GM11168 (cell line): ENCODE data around the gene EZH1.
"Not testable (repeated sequence)": the region's sequence is repeated elsewhere in the genome, so short reads cannot be mapped to it uniquely, and the experiment has no call there.

ENCODE experiments used
- in situ Hi-C: fragments of 300-500 bp; cut with MboI; formaldehyde crosslinking; loops from one replicate; pipeline ENCODE4 v1.12.0; 2022; ENCODE audit warnings: low sequenced_read_pairs; ENCODE audit not compliant: unreplicated experiment

EZH1 gene

DNA sequence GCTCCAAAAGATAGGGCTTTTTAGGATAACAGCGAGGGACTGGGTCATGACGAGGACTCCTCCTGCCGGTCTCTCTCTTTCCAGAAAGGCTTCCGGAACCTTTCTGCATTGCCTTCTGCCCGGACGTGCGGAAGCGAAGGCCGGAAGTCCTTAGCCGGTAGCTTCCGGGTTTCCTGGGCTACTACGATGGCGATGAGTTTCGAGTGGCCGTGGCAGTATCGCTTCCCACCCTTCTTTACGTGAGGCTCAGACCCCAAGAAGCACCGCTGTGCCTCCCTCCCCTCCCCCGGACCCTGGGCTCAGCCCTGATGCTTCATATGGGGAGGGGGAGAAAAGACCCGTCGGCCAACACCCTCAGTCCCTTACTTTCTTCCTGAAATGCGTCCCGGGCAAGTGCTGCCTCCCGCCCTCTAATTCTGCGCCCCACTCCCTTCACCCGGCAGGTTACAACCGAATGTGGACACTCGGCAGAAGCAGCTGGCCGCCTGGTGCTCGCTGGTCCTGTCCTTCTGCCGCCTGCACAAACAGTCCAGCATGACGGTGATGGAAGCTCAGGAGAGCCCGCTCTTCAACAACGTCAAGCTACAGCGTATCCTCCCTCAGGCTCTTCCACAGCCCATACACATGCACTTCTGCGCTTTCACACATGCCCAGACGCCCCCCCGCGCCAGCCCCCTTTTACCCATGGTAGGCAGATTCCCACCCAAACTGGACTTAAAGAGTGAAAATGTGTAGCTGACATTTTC lies 28.6 kb upstream of the EZH1 start, which contains the start of gene VPS25:
Gene VPS25, plus strand, starts transcription at position 160 of the 746 bp plus-strand sequence. Its CDS starts 27 bp downstream, at position 187.
- in situ Hi-C loops, result no loop called here

DNA sequence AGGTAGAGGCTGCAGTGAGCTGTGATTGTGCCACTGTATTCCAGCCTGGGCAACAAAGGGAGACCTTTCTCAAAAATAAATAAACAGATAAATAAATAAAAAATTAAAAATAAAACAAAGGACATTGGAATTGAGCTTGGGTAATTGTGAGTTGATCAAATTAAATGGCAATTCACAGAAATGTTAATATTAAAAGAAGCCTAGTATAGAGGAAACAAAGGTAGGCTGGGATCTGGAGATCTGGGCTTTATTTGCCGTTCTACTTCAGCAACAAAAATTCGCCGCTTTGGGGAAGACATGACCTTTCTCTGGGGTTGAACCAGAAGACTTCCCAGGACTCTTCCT lies 28.1 kb upstream of the EZH1 start:
- in situ Hi-C loops, result no loop called here

DNA sequence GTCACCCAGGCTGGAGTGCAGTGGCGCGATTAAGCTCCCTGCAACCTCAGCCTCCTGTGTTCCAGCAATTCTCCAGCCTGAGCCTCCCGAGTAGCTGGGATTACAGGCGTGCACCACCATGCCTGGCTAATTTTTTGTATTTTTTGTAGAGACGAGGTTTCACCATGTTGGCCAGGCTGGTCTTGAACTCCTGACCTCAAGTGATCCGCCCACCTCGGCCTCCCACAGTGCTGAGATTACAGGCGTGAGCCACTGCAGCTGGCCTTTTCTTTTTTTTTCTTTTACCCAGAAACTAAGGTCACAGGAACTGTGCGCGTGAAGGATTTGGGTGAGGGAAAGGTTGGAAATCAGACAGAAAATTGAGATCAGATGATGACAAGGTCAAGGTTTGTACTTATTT lies 25.1 kb upstream of the EZH1 start:
- in situ Hi-C loops, result loop anchor here (10.0 kb wide), 1 partner anchor 195 kb away; the partner anchor contains the start of gene PSMC3IP

DNA sequence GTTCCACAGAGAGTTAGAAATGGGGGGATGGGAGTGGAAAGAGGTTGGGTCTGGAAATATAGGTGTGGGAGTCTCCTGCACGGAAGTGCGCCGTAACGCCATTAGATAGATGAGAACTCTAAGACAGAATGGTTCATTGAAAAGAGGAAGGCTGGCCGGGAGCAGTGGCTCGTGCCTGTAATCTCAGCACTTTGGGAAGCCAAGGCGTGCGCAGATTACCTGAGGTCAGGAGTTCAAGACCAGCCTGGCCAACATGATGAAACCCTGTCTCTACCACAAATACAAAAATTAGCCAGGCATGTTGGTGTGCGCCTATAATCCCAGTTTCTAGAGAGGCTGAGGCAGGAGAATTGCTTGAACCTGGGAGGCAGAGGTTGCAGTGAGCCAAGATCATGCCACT lies 23.2 kb upstream of the EZH1 start:
- in situ Hi-C loops, result loop anchor here (10.0 kb wide), 1 partner anchor 193 kb away; the partner anchor contains the start of gene PSMC3IP

DNA sequence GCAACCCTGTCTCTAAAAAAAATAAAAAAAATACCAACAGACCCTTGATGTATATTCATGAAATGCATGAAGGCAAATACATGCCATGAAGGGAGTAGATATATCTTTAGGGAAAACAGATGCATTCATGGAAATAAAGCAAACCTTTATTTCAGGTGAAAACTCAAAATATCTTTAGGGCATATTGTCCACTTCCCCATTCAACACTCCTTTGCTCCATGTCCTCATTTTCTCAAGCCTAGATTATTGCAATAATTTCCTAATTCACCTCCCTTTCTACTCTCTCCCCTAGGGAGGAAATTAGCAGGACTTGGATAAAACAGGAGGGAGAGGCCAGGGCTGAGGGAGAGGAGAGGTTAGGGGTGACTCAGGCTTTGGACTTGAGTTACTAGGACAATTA lies 22.7 kb upstream of the EZH1 start:
- in situ Hi-C loops, result loop anchor here (10.0 kb wide), 1 partner anchor 193 kb away; the partner anchor contains the start of gene PSMC3IP

DNA sequence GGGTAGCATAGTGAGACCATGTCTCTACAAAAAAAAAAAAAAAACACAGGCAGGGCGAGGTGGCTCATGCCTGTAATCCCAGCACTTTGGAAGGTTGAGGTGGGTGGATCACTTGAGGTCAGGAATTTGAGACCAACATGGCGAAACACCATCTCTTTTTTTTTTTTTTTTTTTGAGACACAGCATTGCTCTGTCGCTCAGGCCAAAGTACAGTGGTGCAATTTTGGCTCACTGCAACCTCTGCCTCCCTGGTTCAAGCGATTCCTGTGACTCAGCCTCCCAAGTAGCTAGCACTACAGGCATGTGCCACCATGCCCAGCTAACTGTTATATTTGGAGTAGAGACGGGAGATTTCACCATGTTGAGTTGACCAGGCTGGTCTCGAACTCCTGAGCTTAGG lies 21.3 kb upstream of the EZH1 start:
- in situ Hi-C loops, result loop anchor here (10.0 kb wide), 1 partner anchor 191 kb away; the partner anchor contains the start of gene PSMC3IP

DNA sequence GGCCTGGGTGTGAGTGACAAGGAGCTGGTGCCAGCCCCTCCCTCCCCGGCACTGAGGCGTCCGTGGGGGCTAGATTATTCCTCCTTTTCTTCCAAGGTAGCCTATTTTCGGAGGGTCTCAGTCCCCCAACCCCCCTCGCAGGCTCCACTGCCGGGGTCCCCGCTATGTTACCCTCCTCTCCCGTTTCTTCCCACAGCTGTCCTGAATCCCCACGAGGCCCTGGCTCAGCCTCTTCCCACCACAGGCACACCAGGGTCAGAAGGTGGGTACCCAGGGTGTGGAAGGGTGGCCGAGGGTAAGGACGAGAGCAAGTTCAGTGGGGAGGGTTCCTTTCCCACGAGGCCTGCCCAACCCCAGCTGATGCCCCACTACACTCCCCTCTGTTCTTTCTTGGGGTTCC lies 16.8 kb upstream of the EZH1 start:
- in situ Hi-C loops, result loop anchor here (10.0 kb wide), 1 partner anchor 187 kb away; the partner anchor contains the start of gene PSMC3IP

DNA sequence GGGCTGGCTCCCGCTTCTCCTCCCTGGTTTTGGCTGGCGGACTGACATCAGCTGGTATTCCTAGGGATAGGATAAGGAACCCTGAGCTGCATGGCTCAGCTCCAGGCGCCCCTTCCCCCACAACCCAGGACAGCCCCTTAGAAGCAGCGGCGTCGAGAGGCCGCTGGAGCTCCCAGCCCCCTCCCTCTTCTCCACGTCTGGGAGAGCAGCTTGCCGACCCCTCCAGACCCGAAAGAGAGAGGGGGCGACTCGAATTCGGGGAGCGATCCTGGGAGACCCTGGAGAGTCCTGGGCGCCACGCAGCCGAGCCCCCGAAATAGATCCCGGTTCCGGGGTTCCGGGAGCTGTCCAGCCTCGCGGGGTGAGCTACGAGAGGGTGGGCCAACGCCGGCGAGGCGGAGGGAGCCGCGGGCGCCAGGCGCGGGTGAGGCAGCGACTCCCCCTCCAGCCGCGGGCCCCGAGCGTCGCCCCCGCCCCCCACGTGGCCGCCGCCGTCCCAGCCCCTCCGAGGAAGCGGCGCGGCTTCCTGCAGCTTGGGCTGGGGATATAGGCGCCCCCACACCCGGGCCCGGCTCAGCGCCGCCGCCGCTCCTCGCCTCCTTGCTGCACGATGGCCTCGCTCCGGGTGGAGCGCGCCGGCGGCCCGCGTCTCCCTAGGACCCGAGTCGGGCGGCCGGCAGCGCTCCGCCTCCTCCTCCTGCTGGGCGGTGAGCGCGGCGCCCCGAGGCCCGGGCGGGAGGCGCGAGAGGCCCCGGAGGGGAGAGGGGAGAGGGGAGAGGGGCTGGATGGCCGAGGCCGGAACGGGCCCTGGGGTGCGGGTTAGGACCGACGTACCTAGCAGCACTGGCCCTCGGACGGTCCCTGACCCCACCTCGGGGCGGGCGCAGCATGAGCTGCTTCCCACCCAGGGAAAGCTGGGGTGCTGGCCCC lies 16.1 kb upstream of the EZH1 start, which contains the start of gene RAMP2:
Gene RAMP2, plus strand, starts transcription at position 576 of the 930 bp plus-strand sequence. Its CDS starts 35 bp downstream, at position 611.
- in situ Hi-C loops, result loop anchor here (10.0 kb wide), 1 partner anchor 186 kb away; the partner anchor contains the start of gene PSMC3IP

DNA sequence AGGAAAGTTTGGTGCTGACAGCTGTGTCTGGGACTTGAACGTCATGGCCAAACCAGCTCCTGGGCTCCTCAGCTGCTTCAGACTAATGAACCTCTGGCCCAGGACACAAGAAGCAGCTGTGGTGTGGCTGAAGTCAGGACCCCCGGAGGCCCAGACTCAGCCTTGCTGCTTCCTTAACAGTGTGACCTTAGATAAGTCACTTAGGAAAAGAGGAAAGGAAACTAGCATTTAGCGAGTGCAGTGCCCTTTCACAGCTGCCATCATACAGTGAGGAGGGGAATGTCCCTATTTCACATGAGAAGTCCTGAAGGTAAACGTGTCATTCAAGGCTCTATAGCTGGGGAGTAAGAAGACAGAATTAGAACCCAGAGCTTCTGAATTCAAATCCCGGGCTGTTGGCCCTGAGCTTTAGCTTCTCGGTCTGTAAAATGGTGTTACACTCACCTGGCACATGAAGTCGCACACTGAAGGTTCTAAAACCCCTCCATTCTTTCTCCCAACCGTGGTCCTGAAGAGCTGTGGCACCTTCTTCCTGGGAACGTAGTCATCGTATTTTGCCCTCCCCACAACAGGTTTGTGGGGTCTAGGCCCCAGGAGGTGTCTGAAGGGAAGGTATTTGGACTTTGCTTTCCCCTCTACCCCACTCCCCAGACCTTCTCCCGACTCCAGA lies 15.3 kb upstream of the EZH1 start:
- in situ Hi-C loops, result loop anchor here (10.0 kb wide), 1 partner anchor 185 kb away; the partner anchor contains the start of gene PSMC3IP

DNA sequence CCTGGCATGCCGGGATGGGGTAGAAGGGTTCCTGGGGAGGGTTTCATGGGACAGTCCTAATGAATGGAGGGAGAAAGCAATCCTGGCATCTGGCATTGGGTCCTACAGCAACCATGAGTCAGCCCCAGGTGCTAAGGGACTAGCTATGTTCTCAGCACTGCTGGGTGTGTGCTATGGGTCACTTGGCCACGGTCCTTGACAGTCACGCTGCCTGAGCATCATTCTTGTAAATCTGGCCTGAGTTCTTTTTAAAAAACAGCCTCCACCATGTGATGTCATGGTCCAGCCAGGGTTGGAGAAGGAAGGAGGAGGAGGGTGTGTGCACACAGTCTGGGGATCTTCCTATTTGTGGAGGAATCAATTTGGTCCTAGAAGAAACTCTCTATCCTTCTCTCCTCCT lies 9.9 kb upstream of the EZH1 start:
- in situ Hi-C loops, result no loop called here

DNA sequence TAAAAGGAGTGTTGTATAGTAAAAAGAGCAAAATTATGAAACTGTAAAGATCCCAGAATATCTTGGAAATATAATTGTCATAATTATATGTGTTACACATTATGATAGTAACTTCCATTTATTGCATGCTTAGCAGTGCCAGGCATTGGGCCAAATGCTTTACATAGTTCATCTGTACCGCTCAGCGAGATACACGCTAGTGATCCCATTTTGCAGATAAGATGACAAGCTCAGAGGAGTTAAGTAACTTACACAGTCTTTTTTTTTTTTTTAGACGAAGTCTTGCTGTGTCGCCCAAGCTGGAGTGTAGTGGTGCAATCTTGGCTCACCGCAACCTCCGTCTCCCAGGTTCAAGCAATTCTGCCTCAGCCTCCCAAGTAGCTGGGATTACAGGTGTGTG lies 6.8 kb upstream of the EZH1 start:
- in situ Hi-C loops, result no loop called here

DNA sequence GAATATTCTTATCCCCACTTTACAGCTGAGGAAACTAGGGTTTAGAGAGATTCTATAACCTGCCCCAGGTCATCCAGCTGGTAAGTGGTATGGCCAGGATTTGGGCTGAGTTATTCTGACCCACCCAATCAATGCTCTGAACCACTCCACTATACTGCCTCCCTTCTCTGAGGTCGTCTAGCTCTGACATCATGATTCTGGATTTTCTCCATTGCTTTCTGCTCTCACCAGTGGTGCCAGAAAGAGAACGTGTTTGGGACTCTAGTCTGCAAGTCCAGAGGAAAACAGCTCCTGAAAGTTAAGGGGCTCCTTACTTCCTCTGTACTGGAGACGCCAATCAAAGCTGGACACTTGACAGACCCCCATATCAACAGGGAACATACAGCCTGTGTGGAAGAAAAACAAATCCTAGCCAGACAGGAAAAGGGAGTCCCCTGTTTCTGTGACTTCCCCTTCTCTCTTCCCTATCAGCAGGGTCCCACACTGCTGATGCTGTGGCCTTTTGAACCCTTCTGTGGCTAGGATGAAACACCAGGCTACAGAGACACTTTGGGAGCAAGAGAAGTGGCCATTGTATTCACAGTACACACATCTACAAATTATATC lies 6.0 kb upstream of the EZH1 start:
- in situ Hi-C loops, result no loop called here

DNA sequence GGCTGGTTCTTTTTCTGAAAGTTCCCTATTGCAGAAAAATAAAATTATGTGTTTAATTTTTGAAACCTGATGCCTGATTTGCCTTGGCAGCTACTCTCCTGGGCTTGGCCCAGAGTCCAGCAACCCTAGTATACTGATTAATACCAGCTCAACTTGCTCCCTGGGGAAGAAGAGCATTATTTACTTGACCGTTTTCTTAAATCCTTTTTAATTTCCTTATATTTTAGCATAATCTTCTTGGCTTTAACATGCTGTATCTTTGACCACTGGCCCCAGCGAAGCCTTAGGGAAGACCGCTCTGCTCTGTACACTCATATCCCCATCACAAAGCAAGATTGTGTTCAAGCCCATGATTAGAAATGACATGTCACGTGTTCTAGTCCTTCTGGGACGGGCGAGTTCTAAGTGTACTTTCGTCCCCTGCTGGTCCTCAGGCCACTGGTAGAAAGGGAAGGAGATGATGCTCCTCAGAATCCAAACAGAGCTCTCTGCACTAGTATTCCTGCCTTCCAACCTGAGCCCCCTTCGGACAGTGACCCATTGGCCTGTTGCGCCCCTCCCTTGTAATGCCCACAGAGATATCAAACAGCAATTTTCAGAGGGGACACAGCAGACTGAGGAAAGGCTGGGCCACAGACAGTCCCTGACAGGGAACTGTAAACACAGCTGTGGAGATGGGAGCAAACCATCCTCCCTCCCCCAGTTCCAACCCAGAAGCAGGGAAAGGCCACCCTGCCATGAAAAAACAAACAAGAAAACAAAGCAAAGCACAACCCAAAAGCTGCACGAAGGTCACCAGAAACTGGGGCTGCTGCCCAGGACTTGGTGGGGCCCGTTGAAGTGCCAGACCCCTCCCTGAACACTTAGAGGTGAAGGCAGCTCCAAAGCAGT lies 4.3 kb upstream of the EZH1 start:
- in situ Hi-C loops, result no loop called here

DNA sequence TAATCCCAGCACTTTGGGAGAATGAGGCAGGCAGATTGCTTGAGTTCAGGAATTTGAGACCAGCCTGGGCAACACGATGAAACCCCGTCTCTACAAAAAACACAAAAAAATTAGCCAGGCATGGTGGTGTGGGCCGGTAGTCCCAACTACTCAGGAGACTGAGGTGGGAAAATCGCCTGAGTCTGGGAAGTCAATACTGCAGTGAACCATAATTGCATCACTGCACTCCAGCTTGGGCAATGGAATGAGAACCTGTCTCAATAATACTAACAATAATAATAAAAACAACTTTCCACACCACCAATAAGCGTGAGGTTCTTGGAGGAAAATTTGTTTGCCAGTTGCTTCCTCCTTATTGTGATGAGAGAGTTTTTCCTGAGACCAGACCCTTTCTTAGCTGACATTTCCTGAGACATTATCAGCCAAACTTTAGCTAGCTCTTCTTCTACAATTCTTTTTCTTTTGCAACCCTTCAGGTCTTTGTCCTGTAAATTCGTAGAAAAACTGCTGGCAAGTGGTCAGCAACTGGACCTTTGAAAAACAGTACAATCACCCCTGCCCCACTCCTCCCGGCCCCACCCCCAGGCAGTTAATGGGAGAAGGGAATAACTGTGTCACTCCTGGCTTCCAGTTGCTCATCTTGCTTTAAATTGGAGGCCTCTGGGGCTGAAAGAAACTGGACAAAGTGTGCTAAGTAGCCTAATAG lies 3.5 kb upstream of the EZH1 start:
- in situ Hi-C loops, result no loop called here

DNA sequence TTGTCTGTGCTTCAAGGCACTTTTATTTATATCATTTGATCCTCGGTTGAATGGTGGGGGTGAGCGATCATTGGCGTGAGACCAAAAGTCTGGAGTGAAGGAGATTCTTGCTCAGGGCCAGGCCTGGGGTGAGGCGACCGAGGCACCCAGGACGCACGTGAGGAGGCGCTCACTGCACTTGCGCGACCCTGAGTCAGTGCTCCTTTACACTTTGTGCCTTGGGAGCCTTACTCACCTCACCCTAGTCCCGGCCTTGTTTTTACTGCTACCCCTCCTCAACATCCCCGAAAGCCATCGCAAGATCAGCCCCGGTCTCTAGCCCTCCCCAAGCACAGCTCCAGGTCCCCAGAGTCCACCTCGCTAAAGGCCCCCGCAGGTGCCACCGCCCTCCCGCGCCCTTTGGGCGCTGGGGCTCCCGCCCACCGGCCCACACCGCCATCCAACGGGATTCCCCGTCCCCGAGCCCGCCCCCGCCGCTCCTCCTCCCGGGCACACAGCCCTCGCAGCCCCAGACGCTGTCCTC lies 496 bp downstream of the EZH1 start:
- in situ Hi-C loops, result no loop called here

DNA sequence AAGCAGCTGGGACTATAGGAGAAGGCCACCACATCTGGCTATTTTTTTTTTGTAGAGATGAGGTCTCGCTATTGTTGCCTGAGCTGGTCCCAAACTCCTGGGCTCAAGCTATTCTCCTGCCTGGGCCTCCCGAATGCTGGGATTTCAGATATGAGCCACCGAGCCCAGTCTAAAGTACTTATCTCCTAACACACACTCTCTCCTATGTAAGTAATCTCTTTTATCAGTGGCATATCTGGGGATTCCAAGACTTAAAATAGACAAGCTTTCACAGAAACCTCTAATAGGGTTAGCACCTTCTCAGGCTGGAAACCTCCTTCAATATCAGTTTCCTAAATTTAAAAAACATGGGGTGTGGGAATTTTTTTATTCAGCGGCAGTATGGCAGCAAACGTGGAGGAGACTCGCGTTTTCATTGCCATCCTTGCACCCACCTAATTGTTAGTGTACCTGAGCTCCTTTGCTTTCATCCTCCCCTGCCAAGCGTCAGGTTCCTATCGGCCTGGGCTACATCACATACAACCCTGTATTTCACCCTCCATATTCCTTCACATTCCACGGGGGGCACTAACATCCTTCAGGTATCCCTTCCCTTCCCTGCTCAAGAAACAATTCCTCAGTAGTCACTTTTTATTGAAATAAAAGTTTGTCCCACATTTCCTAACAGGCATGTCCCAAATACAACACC lies 1.1 kb downstream of the EZH1 start:
- in situ Hi-C loops, result no loop called here

DNA sequence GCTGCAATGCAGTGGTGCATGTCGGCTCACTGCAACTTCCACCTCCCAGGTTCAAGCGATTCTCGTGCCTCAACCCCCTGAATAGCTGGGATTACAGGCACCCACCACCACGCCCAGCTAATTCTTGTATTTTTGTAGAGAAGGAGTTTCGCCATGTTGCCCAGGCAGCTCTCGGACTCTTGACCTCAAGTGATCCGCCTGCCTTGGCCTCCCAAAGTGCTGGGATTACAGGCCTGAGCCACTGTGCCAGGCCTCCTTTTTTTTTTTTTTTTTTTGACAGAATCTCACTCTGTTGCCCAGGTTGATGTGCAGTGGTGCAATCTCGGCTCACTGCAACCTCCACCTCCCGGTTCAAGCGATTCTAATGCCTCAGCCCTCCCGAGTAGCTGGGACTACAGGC lies 1.9 kb downstream of the EZH1 start:
- in situ Hi-C loops, result not testable (repeated sequence)
